Skeletal muscle satellite cell (primary cell): ENCODE data around the gene NAT14.

Source experiments
- H3K27me3 ChIP-seq: 2 replicates; pipeline ENCODE4 v1.7.0; 2013; ENCODE audit warnings: low read length; ENCODE audit not compliant: control insufficient read depth, insufficient read depth
- H3K36me3 ChIP-seq: 2 replicates; pipeline ENCODE4 v1.7.0; 2013; ENCODE audit warnings: mild to moderate bottlenecking, control low read depth, low read length; ENCODE audit not compliant: insufficient read depth
- H3K4me1 ChIP-seq: 2 replicates; pipeline ENCODE4 v1.7.0; 2013; ENCODE audit warnings: low read length; ENCODE audit not compliant: control insufficient read depth, insufficient read depth
- H3K4me2 ChIP-seq: 2 replicates; pipeline ENCODE4 v1.7.0; 2013; ENCODE audit warnings: mild to moderate bottlenecking, low read length
- H3K4me3 ChIP-seq: 2 replicates; pipeline ENCODE4 v1.7.0; 2013; ENCODE audit warnings: low read length
- H3K9ac ChIP-seq: 2 replicates; pipeline ENCODE4 v1.7.0; 2013; ENCODE audit warnings: mild to moderate bottlenecking, low read depth, low read length, moderate library complexity
- H3K9me3 ChIP-seq: replicated peaks from 2 replicates; pipeline ENCODE4 v1.7.0; 2013; ENCODE audit warnings: mild to moderate bottlenecking, control low read depth, low read length

The NAT14 gene

GRCh38 chr19:55476100-55476775 is 8.8 kb upstream of the NAT14 start, which contains the start of gene ZNF628:
ZNF628 (plus strand) TSS chr19:55476617; CDS start chr19:55479911, 3,294 bp downstream.
- Histone ChIP-seq H3K36me3 (peaks cover under 1% of the 10 kb centered on the region), H3K4me1 (peaks cover 48% of the 10 kb centered on the region), H3K9ac (peak within 1 kb of the TSS; percentile 74), H3K4me2 (peak within 1 kb of the TSS; percentile 90), H3K4me3 (peak within 1 kb of the TSS; percentile 77), H3K27me3 (no peaks in the 10 kb centered on the region), H3K9me3 (no peaks in the 10 kb centered on the region)

GRCh38 chr19:55477905-55478304 is 7.1 kb upstream of the NAT14 start:
- H3K9ac ChIP-seq, result peak overlapping the region; percentile 74
- peaks cover 42% of the 10 kb centered on the region for H3K4me1 ChIP-seq
- peak overlapping the region; percentile 77 for H3K4me3 ChIP-seq
- peak overlapping the region; percentile 80 for H3K4me2 ChIP-seq
- no peaks in the 10 kb centered on the region for H3K27me3 ChIP-seq
- H3K9me3 ChIP-seq, result no peaks in the 10 kb centered on the region
- peaks cover 9% of the 10 kb centered on the region for H3K36me3 ChIP-seq

- Histone ChIP-seq H3K9ac (no peak overlapping the region), H3K36me3 (peaks cover 10% of the 10 kb centered on the region), H3K4me1 (peaks cover 37% of the 10 kb centered on the region), H3K4me3 (no peak overlapping the region), H3K9me3 (no peaks in the 10 kb centered on the region), H3K4me2 (peak overlapping the region; percentile 80), H3K27me3 (no peaks in the 10 kb centered on the region)
Measured at GRCh38 chr19:55478364-55478763, 6.6 kb upstream of the NAT14 start.

- Histone ChIP-seq H3K36me3 (peaks cover 10% of the 10 kb centered on the region), H3K4me1 (peaks cover 31% of the 10 kb centered on the region)
Measured at GRCh38 chr19:55479045-55479444, 5.9 kb upstream of the NAT14 start.

GRCh38 chr19:55479451-55480230 is 5.3 kb upstream of the NAT14 start:
- Histone ChIP-seq H3K9ac (no peak overlapping the region), H3K4me3 (no peak overlapping the region), H3K27me3 (no peaks in the 10 kb centered on the region), H3K9me3 (no peaks in the 10 kb centered on the region), H3K36me3 (peaks cover 10% of the 10 kb centered on the region), H3K4me1 (peaks cover 30% of the 10 kb centered on the region), H3K4me2 (no peak overlapping the region)

More at GRCh38 chr19:55479045-55479444, 5.9 kb upstream of the NAT14 start:
- H3K9ac ChIP-seq, result no peak overlapping the region
- H3K27me3 ChIP-seq, result no peaks in the 10 kb centered on the region
- no peaks in the 10 kb centered on the region for H3K9me3 ChIP-seq
- no peak overlapping the region for H3K4me2 ChIP-seq
- H3K4me3 ChIP-seq, result no peak overlapping the region

GRCh38 chr19:55481148-55481793 is 3.7 kb upstream of the NAT14 start:
- Histone ChIP-seq H3K36me3 (peaks cover 10% of the 10 kb centered on the region), H3K9me3 (no peaks in the 10 kb centered on the region), H3K9ac (no peak overlapping the region), H3K4me3 (no peak overlapping the region), H3K27me3 (no peaks in the 10 kb centered on the region), H3K4me2 (no peak overlapping the region), H3K4me1 (peaks cover 29% of the 10 kb centered on the region)

GRCh38 chr19:55481794-55482155 is 3.2 kb upstream of the NAT14 start:
- Histone ChIP-seq H3K4me3 (no peak overlapping the region), H3K36me3 (peaks cover 10% of the 10 kb centered on the region), H3K9ac (no peak overlapping the region), H3K9me3 (no peaks in the 10 kb centered on the region), H3K4me1 (peaks cover 34% of the 10 kb centered on the region), H3K27me3 (no peaks in the 10 kb centered on the region), H3K4me2 (no peak overlapping the region)

GRCh38 chr19:55482156-55482961 is 2.6 kb upstream of the NAT14 start:
- no peaks in the 10 kb centered on the region for H3K27me3 ChIP-seq
- peaks cover 10% of the 10 kb centered on the region for H3K36me3 ChIP-seq
- peaks cover 40% of the 10 kb centered on the region for H3K4me1 ChIP-seq
- no peak overlapping the region for H3K4me2 ChIP-seq
- H3K9ac ChIP-seq, result no peak overlapping the region
- no peak overlapping the region for H3K4me3 ChIP-seq
- no peaks in the 10 kb centered on the region for H3K9me3 ChIP-seq

- Histone ChIP-seq H3K4me2 (no peak overlapping the region), H3K4me3 (no peak overlapping the region), H3K4me1 (peaks cover 41% of the 10 kb centered on the region), H3K9me3 (no peaks in the 10 kb centered on the region), H3K27me3 (no peaks in the 10 kb centered on the region), H3K36me3 (peaks cover 10% of the 10 kb centered on the region), H3K9ac (no peak overlapping the region)
Measured at GRCh38 chr19:55482967-55483705, 1.9 kb upstream of the NAT14 start.

- Histone ChIP-seq H3K9me3 (no peaks in the 10 kb centered on the region), H3K4me3 (peak overlapping the region; percentile 78), H3K27me3 (no peaks in the 10 kb centered on the region), H3K9ac (peak overlapping the region; percentile 83), H3K4me2 (peak overlapping the region; percentile 95), H3K4me1 (peaks cover 41% of the 10 kb centered on the region), H3K36me3 (peaks cover 10% of the 10 kb centered on the region)
Measured at GRCh38 chr19:55483706-55484592, 1.0 kb upstream of the NAT14 start.
